Stimulated activated naive CD8-positive, alpha-beta T cell treated with anti-CD3 and anti-CD28 coated beads, Interleukin-15, Interleukin-2, amounts not matched to agents 100 ng/mL and 50 ng/mL, for 24 hours (primary cell): ENCODE measurements around the gene SOHLH2.

Experiments used
- H3K27ac Mint-ChIP-seq: one replicate; pipeline ENCODE4 v1.8.0; 2021; ENCODE audit warnings: mild to moderate bottlenecking, mixed read lengths
- H3K27me3 Mint-ChIP-seq: one replicate; pipeline ENCODE4 v1.8.0; 2021; ENCODE audit warnings: mixed read lengths
- H3K36me3 Mint-ChIP-seq: one replicate; pipeline ENCODE4 v1.8.0; 2021; ENCODE audit warnings: low read depth, mixed read lengths
- H3K4me1 Mint-ChIP-seq: one replicate; pipeline ENCODE4 v1.8.0; 2021; ENCODE audit warnings: low read depth, mixed read lengths
- H3K4me3 Mint-ChIP-seq: one replicate; pipeline ENCODE4 v1.8.0; 2021; ENCODE audit warnings: mild to moderate bottlenecking, mixed read lengths
- H3K9me3 Mint-ChIP-seq: one replicate; pipeline ENCODE4 v1.8.0; 2021; ENCODE audit warnings: mixed read lengths

SOHLH2 gene

DNA sequence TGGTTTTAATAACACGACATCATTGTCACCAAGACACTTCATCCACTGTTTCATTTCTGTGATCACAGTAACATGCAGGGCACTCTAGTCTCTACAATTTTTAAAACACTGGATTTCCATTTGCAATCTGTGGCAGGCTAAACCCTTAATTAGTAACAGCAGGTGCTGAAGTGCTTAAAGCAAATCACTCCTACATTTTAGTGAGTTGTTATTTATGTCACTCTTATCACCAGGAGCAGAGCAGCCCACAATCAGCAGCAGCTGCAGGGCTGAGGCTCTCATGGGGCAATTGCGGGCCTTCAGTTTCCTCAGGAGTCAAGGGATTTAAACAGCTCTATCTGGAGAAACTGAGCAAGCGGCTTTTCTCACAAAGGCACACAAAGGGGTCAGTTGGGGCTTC lies 1.6 kb downstream of the SOHLH2 start:
- H3K4me1 Mint-ChIP-seq: no peaks in the 10 kb centered on the region
- H3K27ac Mint-ChIP-seq: no peak overlapping the region
- no peak overlapping the region for H3K4me3 Mint-ChIP-seq
- H3K9me3 Mint-ChIP-seq: no peaks in the 10 kb centered on the region
- no peaks in the 10 kb centered on the region for H3K27me3 Mint-ChIP-seq
- no peaks in the 10 kb centered on the region for H3K36me3 Mint-ChIP-seq

DNA sequence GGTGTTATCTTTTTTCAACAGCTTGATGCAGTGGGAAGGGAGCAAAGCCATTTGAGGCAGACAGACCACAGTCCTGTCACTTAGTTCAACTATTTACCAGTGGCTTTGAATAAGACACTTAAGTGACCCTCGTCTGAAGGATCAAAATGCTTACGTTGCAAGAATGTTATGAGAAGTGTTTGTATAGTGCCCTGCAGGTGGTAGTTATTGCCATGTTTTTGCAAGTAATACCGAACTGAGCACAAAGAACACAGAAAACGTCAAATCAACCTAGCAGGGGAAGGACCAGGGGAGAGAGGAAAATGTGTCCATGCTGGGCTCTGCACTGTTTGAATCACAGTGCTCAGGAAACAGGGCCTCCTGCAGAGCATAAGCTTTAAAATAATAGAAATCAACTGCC lies 2.8 kb downstream of the SOHLH2 start:
- no peaks in the 10 kb centered on the region for H3K36me3 Mint-ChIP-seq
- H3K4me3 Mint-ChIP-seq: no peak overlapping the region
- no peaks in the 10 kb centered on the region for H3K4me1 Mint-ChIP-seq
- H3K27ac Mint-ChIP-seq: no peak overlapping the region
- H3K27me3 Mint-ChIP-seq: no peaks in the 10 kb centered on the region
- H3K9me3 Mint-ChIP-seq: no peaks in the 10 kb centered on the region

GRCh38 chr13:36210738-36211137 lies 3.6 kb downstream of the SOHLH2 start:
- H3K9me3 Mint-ChIP-seq: no peaks in the 10 kb centered on the region
- no peaks in the 10 kb centered on the region for H3K27me3 Mint-ChIP-seq
- no peak overlapping the region for H3K4me3 Mint-ChIP-seq
- H3K4me1 Mint-ChIP-seq: no peaks in the 10 kb centered on the region
- H3K36me3 Mint-ChIP-seq: no peaks in the 10 kb centered on the region
- H3K27ac Mint-ChIP-seq: no peak overlapping the region

DNA sequence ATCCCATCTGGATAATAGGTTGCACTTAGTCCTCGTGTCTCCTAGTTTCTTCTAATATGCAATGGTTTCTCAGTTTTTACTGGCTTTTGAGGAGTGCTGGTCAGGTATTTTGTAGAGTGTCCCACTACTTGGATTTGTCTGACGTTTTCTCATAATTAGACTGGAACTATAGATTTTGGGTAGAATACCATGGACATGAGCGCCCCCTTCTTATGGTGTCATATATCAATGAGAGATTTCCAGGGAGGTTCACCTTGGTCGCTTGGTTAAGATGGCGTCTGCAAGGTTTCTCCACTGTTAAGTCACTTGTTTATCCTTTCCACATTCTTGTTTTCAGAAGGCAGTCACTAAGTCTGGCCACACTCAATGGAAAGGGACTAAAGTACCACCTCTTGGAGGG lies 6.7 kb downstream of the SOHLH2 start:
- no peak overlapping the region for H3K4me3 Mint-ChIP-seq
- no peaks in the 10 kb centered on the region for H3K9me3 Mint-ChIP-seq
- H3K27ac Mint-ChIP-seq: no peak overlapping the region
- no peaks in the 10 kb centered on the region for H3K4me1 Mint-ChIP-seq
- H3K36me3 Mint-ChIP-seq: no peaks in the 10 kb centered on the region
- no peaks in the 10 kb centered on the region for H3K27me3 Mint-ChIP-seq

DNA sequence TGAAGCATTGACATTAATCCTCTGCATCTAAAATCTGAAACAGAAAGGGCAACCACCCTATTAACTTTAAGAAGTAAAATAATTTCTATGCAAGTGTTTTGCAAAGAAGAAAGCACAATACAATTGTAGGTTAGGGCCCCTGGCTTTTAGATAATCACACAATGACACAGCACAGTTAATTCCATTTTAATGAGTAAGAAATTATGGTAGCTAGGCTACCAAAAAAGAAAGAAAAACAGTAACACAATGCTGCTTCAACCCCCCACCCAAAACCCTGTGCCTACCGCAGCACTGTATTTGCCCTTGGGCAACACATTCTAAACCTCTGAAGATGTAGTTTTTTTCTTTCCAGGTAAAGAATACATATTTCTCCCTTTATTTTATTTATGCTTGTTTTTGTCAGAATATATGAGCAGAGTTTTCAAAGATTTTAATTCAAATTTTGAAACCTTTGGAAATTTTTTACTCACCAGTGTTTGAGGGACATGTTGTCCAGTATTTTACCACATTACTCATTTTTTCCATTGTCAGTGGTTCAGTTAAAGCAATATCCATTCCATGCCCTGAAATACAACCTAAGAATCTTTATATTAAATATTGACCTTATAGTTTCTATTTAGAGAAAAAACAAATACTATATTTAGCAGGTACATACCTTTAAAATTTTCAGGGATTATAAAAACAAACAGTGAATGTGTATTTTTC lies 21.1 kb downstream of the SOHLH2 start:
- Mint-ChIP-seq H3K36me3 (no peaks in the 10 kb centered on the region), H3K4me3 (no peak overlapping the region), H3K9me3 (no peaks in the 10 kb centered on the region), H3K27ac (no peak overlapping the region), H3K4me1 (no peaks in the 10 kb centered on the region), H3K27me3 (no peaks in the 10 kb centered on the region)

DNA sequence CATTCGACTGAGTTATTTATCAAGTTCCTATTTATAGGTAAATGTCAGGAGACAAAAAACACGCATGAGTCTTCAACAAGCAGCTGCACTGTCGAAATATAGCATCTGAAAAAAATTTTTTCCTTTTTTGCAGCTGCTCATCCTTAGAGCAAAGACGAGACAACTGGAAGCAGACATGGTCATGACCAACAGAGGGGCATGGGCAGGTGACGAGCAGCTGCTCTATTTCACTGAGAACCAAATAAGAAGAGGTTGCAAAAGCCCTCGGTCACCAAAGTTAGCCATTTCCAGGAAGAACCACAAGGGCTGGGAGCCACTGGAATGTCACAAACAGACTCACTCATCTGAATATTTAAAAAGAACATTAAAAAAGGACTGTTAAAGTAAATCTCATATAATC lies 22.2 kb downstream of the SOHLH2 start:
- no peaks in the 10 kb centered on the region for H3K4me1 Mint-ChIP-seq
- no peaks in the 10 kb centered on the region for H3K27me3 Mint-ChIP-seq
- no peaks in the 10 kb centered on the region for H3K9me3 Mint-ChIP-seq
- no peak overlapping the region for H3K27ac Mint-ChIP-seq
- no peaks in the 10 kb centered on the region for H3K36me3 Mint-ChIP-seq
- no peak overlapping the region for H3K4me3 Mint-ChIP-seq

DNA sequence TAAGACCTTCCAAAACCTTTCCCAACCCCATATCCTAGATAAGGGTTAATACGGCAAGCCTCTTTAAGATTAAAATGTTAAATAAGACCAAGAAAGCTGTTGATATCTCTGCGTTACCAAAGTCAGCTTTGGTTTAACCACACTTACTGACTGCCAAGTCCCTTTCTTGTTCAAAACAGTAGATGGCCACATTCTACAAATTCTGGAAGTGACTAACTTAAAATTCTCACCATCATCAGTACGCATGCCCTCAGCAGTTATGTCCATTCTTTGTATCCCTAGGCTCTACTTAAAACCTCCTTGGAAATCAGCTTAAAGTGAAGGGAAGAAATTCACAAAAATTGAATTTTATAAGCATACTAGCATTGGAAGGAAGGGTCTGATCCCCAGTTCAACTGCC lies 23.6 kb downstream of the SOHLH2 start:
- H3K27ac Mint-ChIP-seq: no peak overlapping the region
- no peaks in the 10 kb centered on the region for H3K9me3 Mint-ChIP-seq
- H3K36me3 Mint-ChIP-seq: no peaks in the 10 kb centered on the region
- H3K4me1 Mint-ChIP-seq: no peaks in the 10 kb centered on the region
- H3K27me3 Mint-ChIP-seq: no peaks in the 10 kb centered on the region
- no peak overlapping the region for H3K4me3 Mint-ChIP-seq

DNA sequence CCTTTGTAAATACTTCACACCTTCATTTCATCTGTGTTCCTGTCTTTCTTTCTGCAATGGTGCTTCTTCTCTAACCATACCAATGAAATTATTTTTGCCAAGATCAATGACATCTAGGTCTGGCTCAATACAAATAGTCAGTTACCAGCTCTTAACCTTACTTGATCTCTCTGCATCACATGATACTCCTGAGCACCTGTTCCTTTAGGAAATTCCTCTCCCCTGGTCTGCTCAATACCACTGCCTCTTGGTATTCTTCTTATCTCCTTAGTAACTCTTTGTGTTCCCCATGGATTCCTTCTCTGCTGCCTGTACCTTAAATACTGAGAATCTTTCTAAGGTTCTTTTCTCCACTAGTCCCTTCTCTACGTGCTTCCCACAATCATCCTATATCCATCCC lies 25.9 kb downstream of the SOHLH2 start:
- Mint-ChIP-seq H3K4me1 (no peaks in the 10 kb centered on the region), H3K36me3 (no peaks in the 10 kb centered on the region), H3K4me3 (no peak overlapping the region)

DNA sequence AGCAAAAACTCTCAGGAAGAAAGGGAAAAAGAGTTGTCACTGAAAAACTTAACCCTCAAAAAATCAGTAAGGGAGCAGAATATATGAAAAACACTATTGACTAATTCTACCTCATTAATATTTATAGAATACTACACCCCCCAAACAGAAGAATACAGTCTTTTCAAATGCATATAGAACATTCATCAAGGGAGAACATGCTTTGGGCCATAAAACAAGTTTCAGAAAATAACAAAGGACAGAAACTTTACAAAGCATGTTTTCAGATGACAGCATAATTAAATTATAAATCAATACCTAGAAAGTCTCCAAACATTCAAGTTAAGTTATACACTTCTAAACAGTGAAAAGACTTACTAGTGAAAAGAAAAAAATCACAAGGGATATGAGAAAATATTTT lies 30.5 kb downstream of the SOHLH2 start:
- H3K4me1 Mint-ChIP-seq: no peaks in the 10 kb centered on the region
- no peaks in the 10 kb centered on the region for H3K9me3 Mint-ChIP-seq
- no peak overlapping the region for H3K4me3 Mint-ChIP-seq
- H3K36me3 Mint-ChIP-seq: no peaks in the 10 kb centered on the region
- H3K27me3 Mint-ChIP-seq: no peaks in the 10 kb centered on the region
- no peak overlapping the region for H3K27ac Mint-ChIP-seq

More for the DNA sequence above, 25.9 kb downstream of the SOHLH2 start:
- Mint-ChIP-seq H3K9me3 (no peaks in the 10 kb centered on the region), H3K27me3 (no peaks in the 10 kb centered on the region), H3K27ac (no peak overlapping the region)

DNA sequence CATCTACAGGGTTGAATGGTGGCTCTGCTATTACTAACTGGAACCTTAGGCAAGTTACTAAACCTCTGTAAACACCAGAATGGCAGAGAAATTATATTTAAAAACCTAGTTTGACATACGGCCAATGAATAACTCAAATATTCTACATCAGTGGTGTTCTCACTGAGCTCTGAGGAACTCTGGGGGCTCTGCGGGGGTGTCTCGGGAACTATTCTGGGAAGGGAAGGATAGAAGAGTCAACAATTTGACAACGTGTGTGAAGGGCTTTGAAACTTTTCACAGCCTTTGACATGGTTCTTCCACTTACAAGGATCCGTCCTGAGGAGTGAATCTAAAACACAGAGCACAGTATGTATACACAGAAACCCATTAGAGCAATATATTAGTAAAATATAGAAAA lies 38.7 kb downstream of the SOHLH2 start:
- Mint-ChIP-seq H3K9me3 (no peaks in the 10 kb centered on the region), H3K4me1 (no peaks in the 10 kb centered on the region), H3K27ac (no peak overlapping the region), H3K36me3 (no peaks in the 10 kb centered on the region), H3K4me3 (no peak overlapping the region), H3K27me3 (no peaks in the 10 kb centered on the region)

- Mint-ChIP-seq H3K27ac (no peak overlapping the region), H3K9me3 (no peaks in the 10 kb centered on the region), H3K4me3 (no peak overlapping the region), H3K36me3 (no peaks in the 10 kb centered on the region), H3K27me3 (peaks cover under 1% of the 10 kb centered on the region), H3K4me1 (no peaks in the 10 kb centered on the region)
These were observed 39.4 kb downstream of the SOHLH2 start for GRCh38 chr13:36174923-36175322.

DNA sequence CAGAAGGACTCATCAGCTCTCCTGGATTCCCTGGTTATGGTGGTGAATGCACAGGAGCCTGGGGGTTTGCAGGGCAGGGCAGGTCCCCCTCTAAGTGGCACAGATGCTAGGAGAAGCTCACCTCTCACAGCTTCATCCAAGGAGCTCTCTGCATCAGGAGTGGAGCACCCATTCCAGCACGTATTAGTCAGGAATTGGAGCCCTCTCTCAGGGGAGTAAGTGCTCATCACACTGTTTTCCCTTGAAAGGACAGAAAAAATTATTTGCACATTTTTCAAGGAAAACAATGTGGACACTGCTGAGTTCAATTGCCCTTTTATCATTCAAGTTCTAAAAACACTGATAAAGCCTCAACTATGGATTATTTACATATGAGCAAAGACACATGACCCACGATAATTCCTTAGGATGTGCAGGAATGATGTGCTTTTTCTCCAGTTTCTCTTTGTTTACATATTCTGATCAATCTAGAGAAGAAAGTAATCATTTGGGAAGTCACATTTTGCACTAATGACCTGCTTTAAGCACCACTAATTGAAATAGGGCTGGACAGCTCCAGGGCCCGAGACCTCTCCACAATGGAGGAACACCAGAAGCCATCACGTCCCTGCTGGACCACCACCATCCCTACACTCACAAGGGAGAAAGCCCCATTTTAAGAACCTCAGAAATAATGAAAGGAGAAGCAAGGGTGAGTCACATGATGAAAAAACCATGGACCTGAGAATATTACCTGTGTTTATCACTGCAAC lies 40.6 kb downstream of the SOHLH2 start:
- Mint-ChIP-seq H3K36me3 (no peaks in the 10 kb centered on the region), H3K4me3 (no peak overlapping the region), H3K9me3 (no peaks in the 10 kb centered on the region), H3K27ac (no peak overlapping the region), H3K4me1 (no peaks in the 10 kb centered on the region), H3K27me3 (peaks cover 4% of the 10 kb centered on the region)

- Mint-ChIP-seq H3K27me3 (peaks cover 4% of the 10 kb centered on the region), H3K4me1 (no peaks in the 10 kb centered on the region), H3K27ac (no peak overlapping the region), H3K4me3 (no peak overlapping the region), H3K36me3 (no peaks in the 10 kb centered on the region), H3K9me3 (no peaks in the 10 kb centered on the region)
These were observed 48.3 kb downstream of the SOHLH2 start for GRCh38 chr13:36166046-36166445.

- Mint-ChIP-seq H3K4me1 (no peaks in the 10 kb centered on the region), H3K27me3 (no peaks in the 10 kb centered on the region), H3K9me3 (peaks cover 4% of the 10 kb centered on the region), H3K27ac (no peak overlapping the region), H3K36me3 (no peaks in the 10 kb centered on the region), H3K4me3 (no peak overlapping the region)
These were observed 50.5 kb downstream of the SOHLH2 start for GRCh38 chr13:36163809-36164308.

GRCh38 chr13:36163286-36163685 lies 51.1 kb downstream of the SOHLH2 start:
- H3K36me3 Mint-ChIP-seq: no peaks in the 10 kb centered on the region
- H3K9me3 Mint-ChIP-seq: peaks cover 4% of the 10 kb centered on the region
- H3K4me3 Mint-ChIP-seq: no peak overlapping the region
- H3K27me3 Mint-ChIP-seq: no peaks in the 10 kb centered on the region
- H3K27ac Mint-ChIP-seq: no peak overlapping the region
- H3K4me1 Mint-ChIP-seq: no peaks in the 10 kb centered on the region

DNA sequence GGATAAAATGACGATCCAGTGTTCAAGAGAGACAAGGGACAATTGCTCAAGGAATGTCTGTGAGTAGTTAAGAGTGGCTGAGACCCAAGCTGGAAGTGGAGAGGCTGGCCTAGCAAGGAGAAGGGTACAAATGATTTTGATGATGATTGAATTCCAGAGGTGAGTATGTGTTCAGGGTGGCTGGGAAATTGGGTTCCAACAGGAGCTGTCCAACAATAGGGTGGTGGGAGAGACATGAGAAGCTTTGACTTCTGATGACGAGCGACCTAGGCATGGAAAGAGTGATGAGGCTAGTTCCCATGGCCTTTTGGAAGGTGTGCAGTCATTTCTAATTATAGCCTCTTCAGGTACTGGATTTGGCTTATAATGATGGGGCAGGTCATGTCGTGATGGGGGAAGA lies 54.1 kb downstream of the SOHLH2 start:
- Mint-ChIP-seq H3K27me3 (peaks cover 9% of the 10 kb centered on the region), H3K4me3 (no peak overlapping the region), H3K36me3 (no peaks in the 10 kb centered on the region), H3K27ac (no peak overlapping the region), H3K4me1 (no peaks in the 10 kb centered on the region), H3K9me3 (peaks cover 10% of the 10 kb centered on the region)
